ENCODE results near the gene CACNA1F.

DNA sequence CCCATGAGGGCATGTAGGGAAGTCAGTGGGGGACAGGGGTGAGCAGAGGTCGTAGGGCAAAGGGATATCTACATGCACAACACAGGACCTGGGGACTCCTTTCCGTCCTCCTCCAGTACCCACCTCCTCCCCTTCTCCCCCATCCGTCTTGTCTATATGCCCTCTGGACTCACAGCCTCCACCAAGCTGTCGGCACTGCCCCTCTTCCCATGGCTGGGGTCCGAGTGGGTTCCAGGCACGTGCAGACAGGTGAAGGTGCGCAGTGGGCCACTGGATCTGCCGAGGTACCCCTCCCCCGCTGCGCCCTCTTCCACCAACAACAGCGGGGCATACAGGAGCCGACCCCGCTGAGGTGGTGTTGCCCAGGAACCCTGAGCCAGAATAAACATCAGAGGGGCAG is 27.7 kb downstream of the CACNA1F start:
- TF ChIP-seq, protein P1, sequence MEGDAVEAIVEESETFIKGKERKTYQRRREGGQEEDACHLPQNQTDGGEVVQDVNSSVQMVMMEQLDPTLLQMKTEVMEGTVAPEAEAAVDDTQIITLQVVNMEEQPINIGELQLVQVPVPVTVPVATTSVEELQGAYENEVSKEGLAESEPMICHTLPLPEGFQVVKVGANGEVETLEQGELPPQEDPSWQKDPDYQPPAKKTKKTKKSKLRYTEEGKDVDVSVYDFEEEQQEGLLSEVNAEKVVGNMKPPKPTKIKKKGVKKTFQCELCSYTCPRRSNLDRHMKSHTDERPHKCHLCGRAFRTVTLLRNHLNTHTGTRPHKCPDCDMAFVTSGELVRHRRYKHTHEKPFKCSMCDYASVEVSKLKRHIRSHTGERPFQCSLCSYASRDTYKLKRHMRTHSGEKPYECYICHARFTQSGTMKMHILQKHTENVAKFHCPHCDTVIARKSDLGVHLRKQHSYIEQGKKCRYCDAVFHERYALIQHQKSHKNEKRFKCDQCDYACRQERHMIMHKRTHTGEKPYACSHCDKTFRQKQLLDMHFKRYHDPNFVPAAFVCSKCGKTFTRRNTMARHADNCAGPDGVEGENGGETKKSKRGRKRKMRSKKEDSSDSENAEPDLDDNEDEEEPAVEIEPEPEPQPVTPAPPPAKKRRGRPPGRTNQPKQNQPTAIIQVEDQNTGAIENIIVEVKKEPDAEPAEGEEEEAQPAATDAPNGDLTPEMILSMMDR (IDR thresholded peaks at IDR 0.05) = no peak
- no peak for TF ChIP-seq POLR2AphosphoS5 (IDR thresholded peaks at IDR 0.05)
- no peak for TF ChIP-seq POLR2A (IDR thresholded peaks at IDR 0.05; ENCODE audit: low read depth)
- no peak for TF ChIP-seq EP300 (IDR thresholded peaks at IDR 0.05)
